NCI-H1436 (cell line): Measurements from ENCODE around the gene ZNF678.
"Not testable (repeated sequence)": the region's sequence is repeated elsewhere in the genome, so short reads cannot be mapped to it uniquely, and the experiment has no call there.

Source experiments
- DNase-seq: peaks from one replicate; lab custom pipeline; 2025; lab: John Stamatoyannopoulos, UW

Gene ZNF678

GRCh38 chr1:227604446-227604845 is 41.1 kb downstream of the ZNF678 start:
- no peak for DNase-seq

- not testable (repeated sequence) for DNase-seq
Observed at GRCh38 chr1:227606271-227606670, 42.9 kb downstream of the ZNF678 start.

- no peak for DNase-seq
Observed at GRCh38 chr1:227607336-227607898, 44.1 kb downstream of the ZNF678 start.

DNA sequence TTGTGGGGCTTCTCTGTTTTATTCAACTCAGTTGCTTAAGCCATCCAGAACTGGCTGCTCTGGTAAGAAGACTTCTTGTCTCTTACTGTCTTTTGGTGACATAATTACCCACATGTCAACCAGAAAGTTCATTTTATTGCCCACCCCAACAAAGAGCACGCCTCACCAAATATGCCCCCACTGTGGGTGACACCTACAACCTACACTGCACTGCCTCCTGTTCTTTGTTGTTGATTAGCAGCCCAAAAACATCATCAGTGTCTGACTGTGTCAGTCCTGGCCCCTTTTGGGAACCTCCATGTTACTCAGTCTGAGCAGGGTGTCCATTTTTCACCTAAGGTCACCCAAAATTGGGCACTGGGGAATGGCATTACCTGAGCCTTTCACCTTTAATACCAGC is 49.3 kb downstream of the ZNF678 start:
- DNase-seq, result no peak

GRCh38 chr1:227613526-227613925 is 50.2 kb downstream of the ZNF678 start:
- no peak for DNase-seq

DNA sequence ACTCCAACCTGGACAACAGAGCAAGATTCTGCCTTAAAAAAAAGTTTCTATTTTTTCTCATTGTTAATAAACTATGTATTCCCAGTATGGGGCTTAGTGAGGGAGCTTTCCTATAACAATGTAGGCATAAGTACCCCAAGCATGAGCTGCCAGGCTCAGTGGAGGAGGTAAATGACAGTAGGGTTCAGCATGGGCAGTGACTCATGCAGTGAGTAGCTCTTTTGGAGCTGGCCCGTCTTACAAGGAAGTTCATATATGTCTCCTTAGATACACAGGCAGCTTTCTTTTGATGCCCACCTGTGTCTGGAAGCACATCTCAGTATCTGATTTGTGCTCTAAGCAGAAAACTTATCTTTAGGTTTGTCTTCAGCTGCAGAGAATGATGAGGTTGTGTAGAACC is 57.9 kb downstream of the ZNF678 start:
- DNase-seq, result no peak

GRCh38 chr1:227622739-227623475 is 59.6 kb downstream of the ZNF678 start:
- DNase-seq, result no peak

DNA sequence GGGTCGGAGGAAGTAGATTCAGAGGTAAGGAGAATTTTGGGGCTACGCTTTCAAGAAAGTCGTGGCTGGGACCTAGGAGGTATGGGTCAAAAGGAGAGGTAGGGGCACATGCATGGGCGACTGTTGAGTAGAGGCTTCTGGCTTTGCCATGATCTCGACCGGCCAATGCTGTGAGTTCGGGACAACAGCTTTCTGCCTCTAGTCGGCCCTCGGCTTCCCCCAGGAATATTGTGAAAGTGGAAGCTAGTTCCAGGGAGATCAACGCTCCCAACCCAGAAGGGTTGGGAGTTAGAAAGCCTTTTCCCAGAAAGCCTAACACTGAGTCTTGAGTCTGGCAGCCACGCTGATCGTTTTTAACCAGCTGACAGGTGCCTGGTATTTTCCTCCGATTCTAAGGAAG is 69.0 kb downstream of the ZNF678 start:
- no peak for DNase-seq

- no peak for DNase-seq
Observed at GRCh38 chr1:227635596-227635995, 72.2 kb downstream of the ZNF678 start.

GRCh38 chr1:227654431-227654830 is 91.1 kb downstream of the ZNF678 start:
- no peak for DNase-seq

DNA sequence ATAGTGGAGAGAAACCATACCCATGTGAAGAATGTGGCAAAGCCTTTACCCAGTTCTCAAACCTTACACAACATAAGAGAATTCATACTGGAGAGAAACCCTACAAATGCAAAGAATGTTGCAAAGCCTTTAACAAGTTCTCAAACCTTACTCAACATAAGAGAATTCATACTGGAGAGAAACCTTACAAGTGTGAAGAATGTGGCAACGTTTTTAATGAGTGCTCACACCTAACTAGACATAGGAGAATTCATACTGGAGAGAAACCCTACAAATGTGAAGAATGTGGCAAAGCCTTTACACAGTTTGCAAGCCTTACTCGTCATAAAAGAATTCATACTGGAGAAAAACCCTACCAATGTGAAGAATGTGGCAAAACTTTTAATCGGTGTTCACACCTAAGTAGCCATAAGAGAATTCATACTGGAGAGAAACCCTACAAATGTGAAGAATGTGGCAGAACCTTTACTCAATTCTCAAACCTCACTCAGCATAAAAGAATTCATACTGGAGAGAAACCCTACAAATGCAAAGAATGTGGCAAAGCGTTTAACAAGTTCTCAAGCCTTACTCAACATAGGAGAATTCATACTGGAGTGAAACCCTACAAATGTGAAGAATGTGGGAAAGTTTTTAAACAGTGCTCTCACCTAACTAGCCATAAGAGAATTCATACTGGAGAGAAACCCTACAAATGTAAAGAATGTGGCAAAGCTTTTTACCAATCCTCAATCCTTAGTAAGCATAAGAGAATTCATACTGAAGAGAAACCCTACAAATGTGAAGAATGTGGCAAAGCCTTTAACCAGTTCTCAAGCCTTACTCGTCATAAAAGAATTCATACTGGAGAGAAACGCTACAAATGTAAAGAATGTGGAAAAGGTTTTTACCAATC is 91.7 kb downstream of the ZNF678 start:
- DNase-seq, result no peak

DNA sequence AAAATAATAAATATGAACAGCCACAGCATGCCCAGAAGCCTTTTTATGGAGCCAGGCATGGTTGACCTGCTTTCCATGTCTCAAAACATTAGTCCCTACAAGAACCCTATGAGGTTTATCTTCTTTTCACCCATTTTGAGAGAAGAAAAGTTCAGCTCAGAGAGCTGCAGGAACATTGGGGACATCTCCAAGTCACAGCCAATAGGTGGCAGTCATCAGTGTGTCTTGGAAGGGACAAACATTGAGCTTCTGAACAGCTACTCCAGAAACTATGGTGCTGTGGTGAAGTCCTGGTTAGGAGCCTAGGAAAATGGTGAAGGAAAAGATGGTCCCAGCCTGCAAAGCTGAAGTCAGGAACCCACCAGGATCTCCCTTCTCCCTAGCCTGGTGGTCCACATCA is 98.1 kb downstream of the ZNF678 start:
- no peak for DNase-seq

GRCh38 chr1:227662933-227663332 is 99.6 kb downstream of the ZNF678 start:
- no peak for DNase-seq

- no peak for DNase-seq
Observed at GRCh38 chr1:227666286-227666685, 102.9 kb downstream of the ZNF678 start.

DNA sequence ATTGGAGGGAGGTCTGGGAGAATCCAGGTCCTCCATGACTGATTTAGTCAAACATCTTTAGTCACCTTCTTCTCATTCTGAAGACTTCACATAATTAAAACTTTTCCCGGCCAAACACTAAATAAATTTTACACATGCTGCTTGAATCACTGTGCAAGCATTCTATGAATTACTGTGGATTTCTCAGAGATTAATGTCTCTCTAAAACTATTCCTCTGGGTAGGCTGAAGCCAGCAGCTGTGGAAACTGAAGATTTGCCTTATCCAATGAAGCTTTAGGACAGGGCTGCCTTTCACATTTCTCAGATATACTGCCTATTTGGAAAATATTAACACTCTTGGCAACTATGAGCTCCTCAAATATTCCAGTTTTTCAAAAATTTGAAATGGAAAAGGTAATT is 110.1 kb downstream of the ZNF678 start:
- DNase-seq, result no peak

DNA sequence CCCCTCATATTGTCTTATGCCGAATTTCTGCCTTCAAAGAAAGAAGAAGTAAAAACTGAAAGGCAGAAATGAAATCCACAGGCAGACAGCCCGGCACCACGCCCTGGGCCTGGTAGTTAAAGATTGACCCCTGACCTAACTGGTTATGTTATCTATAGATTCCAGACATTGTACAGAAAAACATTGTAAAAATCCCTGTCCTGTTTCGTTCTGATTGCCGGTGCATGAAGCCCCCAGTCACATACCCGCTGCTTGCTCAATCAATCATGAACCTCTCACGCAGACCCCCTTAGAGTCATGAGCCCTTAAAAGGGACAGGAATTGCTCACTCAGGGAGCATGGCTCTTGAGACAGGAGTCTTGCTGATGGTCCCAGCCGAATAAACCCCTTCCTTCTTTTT is 122.5 kb downstream of the ZNF678 start:
- no peak for DNase-seq

DNA sequence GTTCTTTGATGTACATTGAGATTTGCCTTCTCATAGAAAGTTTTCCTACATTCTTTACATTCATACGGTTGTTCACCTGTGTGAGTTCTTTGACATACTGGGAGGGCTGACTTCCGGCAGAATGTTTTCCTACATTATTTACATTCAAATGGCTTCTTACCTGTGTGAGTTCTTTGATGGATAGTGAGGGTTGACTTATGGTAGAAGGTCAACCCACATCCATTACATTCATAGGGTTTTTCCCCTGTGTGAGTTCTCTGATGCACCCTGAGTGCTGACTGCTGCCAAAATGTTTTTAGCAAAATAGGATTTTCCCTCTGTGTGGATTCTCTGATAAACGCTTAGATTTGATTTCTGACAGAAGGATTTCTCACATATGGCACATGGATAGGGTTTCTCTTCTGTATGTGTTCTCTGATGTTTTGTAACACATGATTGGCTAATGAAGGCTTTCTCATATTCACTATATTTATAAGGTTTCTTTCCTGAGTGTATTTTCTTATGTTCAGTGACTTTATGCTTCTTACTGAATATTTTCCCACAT is 134.0 kb downstream of the ZNF678 start:
- no peak for DNase-seq

DNA sequence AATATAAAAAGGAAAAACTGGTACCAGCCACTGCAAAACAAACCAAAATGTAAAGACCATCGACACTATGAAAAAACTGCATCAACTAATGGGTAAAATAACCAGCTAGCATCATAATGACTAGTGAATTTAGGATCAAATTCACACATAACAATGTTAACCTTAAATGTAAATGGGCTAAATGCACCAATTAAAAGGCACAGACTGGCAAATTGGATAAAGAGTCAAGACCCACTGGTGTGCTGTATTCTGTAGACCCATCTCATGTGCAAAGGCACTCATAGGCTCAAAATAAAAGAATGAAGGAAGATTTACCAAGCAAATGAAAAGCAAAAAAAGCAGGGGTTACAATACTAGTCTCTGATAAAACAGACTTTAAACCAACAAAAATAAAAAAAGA is 138.3 kb downstream of the ZNF678 start:
- not testable (repeated sequence) for DNase-seq

DNA sequence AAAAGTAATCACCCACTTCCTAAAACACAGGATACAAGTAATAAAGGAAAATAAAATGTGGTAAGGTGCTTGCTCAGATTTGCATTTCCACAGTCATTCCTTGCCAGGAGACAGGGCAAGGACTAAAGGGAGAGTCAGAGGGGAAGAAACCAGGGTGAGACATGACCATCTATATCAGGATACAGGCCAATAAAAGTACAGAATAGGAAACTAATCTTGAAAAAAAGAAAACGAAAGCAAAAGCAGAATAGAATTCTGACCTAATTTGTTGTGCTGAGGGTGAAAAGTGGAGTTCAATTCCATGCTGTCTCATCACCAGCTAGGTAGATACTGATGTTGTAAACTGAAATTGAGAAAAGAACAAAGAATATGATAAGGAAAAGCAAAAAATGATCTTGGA is 144.5 kb downstream of the ZNF678 start:
- no peak for DNase-seq

DNA sequence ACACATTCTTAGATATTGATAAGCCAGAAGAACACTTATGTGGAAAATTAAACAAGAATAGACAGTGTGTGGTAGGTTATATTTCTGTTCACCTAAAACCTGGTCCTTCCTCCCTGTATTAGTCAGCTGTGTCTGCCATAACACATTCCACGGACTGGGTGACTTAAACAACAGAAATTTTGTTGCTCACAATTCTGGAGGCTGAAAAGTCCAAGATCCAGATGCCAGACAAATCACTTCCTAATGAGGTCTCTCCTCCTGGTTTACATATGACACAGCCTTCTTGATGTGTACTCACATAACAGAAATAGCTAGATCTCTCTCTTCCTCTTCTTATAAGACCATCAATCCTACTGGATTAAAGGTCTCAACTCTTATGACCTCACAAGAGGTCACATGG is 146.1 kb downstream of the ZNF678 start:
- DNase-seq, result no peak

- DNase-seq, result not testable (repeated sequence)
Observed at GRCh38 chr1:227710474-227710873, 147.1 kb downstream of the ZNF678 start.

DNA sequence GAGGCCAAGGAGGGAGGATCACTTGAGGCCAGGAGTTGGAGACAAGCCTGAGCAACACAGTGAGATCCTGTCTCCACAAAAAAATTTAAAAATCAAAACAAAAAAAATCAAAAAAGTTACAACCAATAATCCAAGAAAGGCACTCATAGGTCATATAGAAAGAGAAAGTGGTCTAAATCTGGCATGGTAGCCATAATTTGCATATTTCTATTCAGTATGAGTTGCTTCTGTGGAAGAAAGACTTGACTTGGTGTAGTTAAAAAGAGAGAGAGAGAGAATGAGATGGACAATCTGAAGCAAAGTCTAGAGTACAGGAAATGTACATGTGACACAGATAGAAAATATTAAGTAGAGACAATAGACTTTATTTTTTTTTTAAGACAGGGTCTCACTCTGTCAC is 149.3 kb downstream of the ZNF678 start:
- no peak for DNase-seq

- no peak for DNase-seq
Observed at GRCh38 chr1:227718932-227719331, 155.6 kb downstream of the ZNF678 start.
